ENCODE measurements around the gene ITGAV.

The ITGAV gene

GRCh38 chr2:186693446-186693832, 103.6 kb downstream of the ITGAV start:
- DNase-seq (ENCODE audit: low read depth, low spot score) = no peak
- ChIA-PET CTCF (interaction anchor here (1.0 kb wide), 1 partner anchor 52 kb away, joined by 3 read pairs; no protein-coding TSS in a partner anchor), POLR2A (no interaction called here)
- peak overlapping the region; percentile 82 for H3K4me3 ChIP-seq (ENCODE audit: low read depth, low read length)
- TF ChIP-seq CTCF (IDR thresholded peaks at IDR 0.05; ENCODE audit: insufficient read depth, low read length, missing control alignments) = no peak

- TF ChIP-seq CTCF (IDR thresholded peaks at IDR 0.05; ENCODE audit: insufficient read depth, low read length, missing control alignments) = no peak
- DNase-seq (ENCODE audit: low read depth, low spot score) = no peak
- ChIA-PET POLR2A (no interaction called here), CTCF (no interaction called here)
- peak overlapping the region; percentile 82 for H3K4me3 ChIP-seq (ENCODE audit: low read depth, low read length)
Measured at GRCh38 chr2:186695081-186695756, 105.4 kb downstream of the ITGAV start.

GRCh38 chr2:186696290-186696689, 106.4 kb downstream of the ITGAV start:
- ChIA-PET CTCF (no interaction called here), POLR2A (no interaction called here)
- no peak for TF ChIP-seq CTCF (IDR thresholded peaks at IDR 0.05; ENCODE audit: insufficient read depth, low read length, missing control alignments)
- DNase-seq (ENCODE audit: low read depth, low spot score) = no peak
- H3K4me3 ChIP-seq (ENCODE audit: low read depth, low read length) = no peak overlapping the region

- POLR2A ChIA-PET = no interaction called here
- TF ChIP-seq CTCF (IDR thresholded peaks at IDR 0.05; ENCODE audit: insufficient read depth, low read length, missing control alignments) = no peak
- DNase-seq (ENCODE audit: low read depth, low spot score) = no peak
- CTCF ChIA-PET = no interaction called here
- no peak overlapping the region for H3K4me3 ChIP-seq (ENCODE audit: low read depth, low read length)
Measured at GRCh38 chr2:186696804-186697203, 106.9 kb downstream of the ITGAV start.

- TF ChIP-seq CTCF (IDR thresholded peaks at IDR 0.05; ENCODE audit: insufficient read depth, low read length, missing control alignments) = no peak
Measured at GRCh38 chr2:186697536-186697935, 107.7 kb downstream of the ITGAV start.

GRCh38 chr2:186699742-186700141, 109.9 kb downstream of the ITGAV start:
- ChIA-PET CTCF (no interaction called here), POLR2A (no interaction called here)
- H3K4me3 ChIP-seq (ENCODE audit: low read depth, low read length) = no peak overlapping the region
- no peak for DNase-seq (ENCODE audit: low read depth, low spot score)
- TF ChIP-seq CTCF (IDR thresholded peaks at IDR 0.05; ENCODE audit: insufficient read depth, low read length, missing control alignments) = no peak

More at GRCh38 chr2:186697536-186697935, 107.7 kb downstream of the ITGAV start:
- ChIA-PET POLR2A (no interaction called here), CTCF (no interaction called here)
- no peak for DNase-seq (ENCODE audit: low read depth, low spot score)
- no peak overlapping the region for H3K4me3 ChIP-seq (ENCODE audit: low read depth, low read length)
